ENCODE data around the gene LRRC59.
"Not testable (repeated sequence)": the region's sequence is repeated elsewhere in the genome, so short reads cannot be mapped to it uniquely, and the experiment has no call there.

The LRRC59 gene

GRCh38 chr17:50424246-50424995 is 27.1 kb upstream of the LRRC59 start:
- no peak for DNase-seq

- peak; percentile 57 for DNase-seq
These were observed 26.3 kb upstream of the LRRC59 start for GRCh38 chr17:50423553-50424159.

- DNase-seq = no peak
These were observed 25.4 kb upstream of the LRRC59 start for GRCh38 chr17:50422738-50423137.

GRCh38 chr17:50421308-50422051 is 24.2 kb upstream of the LRRC59 start:
- no peak for DNase-seq

GRCh38 chr17:50420419-50421112 is 23.2 kb upstream of the LRRC59 start:
- DNase-seq = no peak

- DNase-seq = not testable (repeated sequence)
These were observed 22.3 kb upstream of the LRRC59 start for GRCh38 chr17:50419577-50419976.

- no peak for DNase-seq
These were observed 17.5 kb upstream of the LRRC59 start for GRCh38 chr17:50414808-50415207.

GRCh38 chr17:50412188-50412732 is 14.9 kb upstream of the LRRC59 start:
- no peak for DNase-seq

- DNase-seq = no peak
These were observed 10.6 kb upstream of the LRRC59 start for GRCh38 chr17:50407921-50408320.

GRCh38 chr17:50406578-50406977 is 9.3 kb upstream of the LRRC59 start:
- no peak for DNase-seq

- DNase-seq = not testable (repeated sequence)
These were observed 8.0 kb upstream of the LRRC59 start for GRCh38 chr17:50405351-50405750.

GRCh38 chr17:50399591-50399990 is 2.3 kb upstream of the LRRC59 start:
- not testable (repeated sequence) for DNase-seq

GRCh38 chr17:50398672-50399071 is 1.3 kb upstream of the LRRC59 start:
- not testable (repeated sequence) for DNase-seq

- peak; percentile 29 for DNase-seq
These were observed 579 bp upstream of the LRRC59 start for GRCh38 chr17:50397919-50398285.

GRCh38 chr17:50396261-50397110 is 837 bp downstream of the LRRC59 start:
- peak; percentile 74 for DNase-seq

GRCh38 chr17:50394711-50395110 is 2.6 kb downstream of the LRRC59 start:
- DNase-seq = no peak

GRCh38 chr17:50393700-50394099 is 3.6 kb downstream of the LRRC59 start:
- no peak for DNase-seq

GRCh38 chr17:50392621-50393020 is 4.7 kb downstream of the LRRC59 start:
- DNase-seq = no peak

- no peak for DNase-seq
These were observed 7.8 kb downstream of the LRRC59 start for GRCh38 chr17:50389534-50389933.

GRCh38 chr17:50388728-50389127 is 8.6 kb downstream of the LRRC59 start:
- DNase-seq = no peak

- DNase-seq = peak; percentile 89
These were observed 10.8 kb downstream of the LRRC59 start for GRCh38 chr17:50386510-50386909.

- no peak for DNase-seq
These were observed 14.4 kb downstream of the LRRC59 start for GRCh38 chr17:50382931-50383330.

Measured in NCI-H69 (cell line).